Vagina (tissue), 2 donors: ENCODE data around the gene RBP2.

Experiments
- CTCF ChIP-seq, 3 experiments: fragments of 450-650 bp in 2 of 3; fragments of 200-600 bp in 1 of 3; sonication (generic) in 1 of 3; IDR thresholded peaks; one replicate each; pipeline ENCODE4 v1.5.1; 2017 to 2019; ENCODE audit warnings: antibody characterized with exemption in 3 of 3, mild to moderate bottlenecking in 2 of 3, moderate library complexity in 2 of 3
- POLR2A ChIP-seq, 2 donors: fragments of 450-650 bp; IDR thresholded peaks; one replicate each; pipeline ENCODE4 v1.6.1; 2017; ENCODE audit warnings: antibody characterized with exemption in 2 of 2, mild to moderate bottlenecking in 2 of 2, moderate library complexity in 2 of 2

DNA sequence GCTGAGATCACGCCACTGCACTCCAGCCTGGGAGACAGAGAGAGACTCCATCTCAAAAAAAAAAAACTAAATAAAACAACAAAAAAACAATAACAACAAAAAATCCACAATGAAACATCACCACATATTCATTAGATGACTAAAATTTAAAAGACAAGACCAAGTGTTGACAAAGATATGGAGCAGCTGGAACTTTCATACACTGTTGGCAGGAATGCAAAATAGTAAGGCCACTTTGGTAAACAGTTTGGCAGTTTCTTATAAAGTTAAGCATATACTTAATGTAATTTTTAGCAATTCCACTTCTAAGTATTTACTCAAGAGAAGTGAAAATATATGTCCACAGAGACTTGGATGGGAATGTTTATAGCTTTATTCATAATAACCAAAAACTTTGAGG, 43.2 kb downstream of the RBP2 start:
- no peak for TF ChIP-seq CTCF (IDR thresholded peaks at IDR 0.05)
- TF ChIP-seq POLR2A (IDR thresholded peaks at IDR 0.05), result no peak
